A673 (cell line): ENCODE data around the gene SNRNP70. TPM values are rescaled to one million over a fixed set of nuclear protein-coding genes. Genes with fewer than 3 reads are reported as not detected.

Experiments used
- BruUV-seq: library from RNA; stranded (reverse); fragments of 400-500 nt; replicated peaks from 2 replicates; lab custom pipeline; 2021; lab: Mats Ljungman, UMichigan
- CTCF ChIA-PET: fragments of 300-600 bp; sonication (Branson Sonifier 250); formaldehyde crosslinking; loops from one replicate; lab custom pipeline; 2022; ENCODE audit warnings: antibody characterized with exemption; lab: Charles Lee
- POLR2A ChIA-PET: fragments of 300-600 bp; sonication (Branson Sonifier 250); formaldehyde crosslinking; loops from one replicate; lab custom pipeline; 2022; ENCODE audit warnings: antibody characterized with exemption; ENCODE audit not compliant: low non-redundant PET; lab: Charles Lee
- DNase-seq: peaks from one replicate; pipeline ENCODE4 v3.0.0-alpha.2; 2015; ENCODE audit warnings: low spot score
- H3K27ac ChIP-seq: fragments of 200-600 bp; sonication (generic); 2 replicates; pipeline ENCODE4 v1.5.1; 2016; ENCODE audit warnings: mixed run types, low read depth, mild to moderate bottlenecking, mixed read lengths, antibody characterized with exemption, low read length; ENCODE audit not compliant: poor library complexity, severe bottlenecking
- H3K27me3 ChIP-seq: fragments of 200-600 bp; sonication (generic); replicated peaks from 2 replicates; pipeline ENCODE4 v1.6.1; 2017; ENCODE audit warnings: mixed run types, low read depth, mild to moderate bottlenecking, mixed read lengths, antibody characterized with exemption, low read length; ENCODE audit not compliant: insufficient read depth, poor library complexity
- H3K36me3 ChIP-seq: fragments of 200-600 bp; sonication (generic); 2 replicates; pipeline ENCODE4 v1.6.1; 2016; ENCODE audit warnings: mixed run types, mild to moderate bottlenecking, mixed read lengths, antibody characterized with exemption, low read length; ENCODE audit not compliant: insufficient read depth, poor library complexity, severe bottlenecking
- H3K4me1 ChIP-seq: fragments of 200-600 bp; sonication (generic); 2 replicates; pipeline ENCODE4 v1.6.1; 2017; ENCODE audit warnings: mixed run types, mild to moderate bottlenecking, mixed read lengths, antibody characterized with exemption, low read length; ENCODE audit not compliant: insufficient read depth, poor library complexity, severe bottlenecking
- H3K4me3 ChIP-seq: fragments of 200-600 bp; sonication (generic); 2 replicates; pipeline ENCODE4 v1.5.1; 2016; ENCODE audit warnings: low read depth, mixed run types, mild to moderate bottlenecking, mixed read lengths, low read length; ENCODE audit not compliant: poor library complexity, severe bottlenecking
- H3K9me3 ChIP-seq: fragments of 200-600 bp; sonication (generic); 2 replicates; pipeline ENCODE4 v1.6.1; 2016; ENCODE audit warnings: mixed run types, low read depth, mild to moderate bottlenecking, mixed read lengths, antibody characterized with exemption, low read length; ENCODE audit not compliant: poor library complexity, severe bottlenecking
- EZH2 ChIP-seq: fragments of 200-600 bp; sonication (generic); IDR thresholded peaks from 2 replicates; pipeline ENCODE4 v1.6.1; 2017; ENCODE audit warnings: borderline replicate concordance, low read depth, mild to moderate bottlenecking, mixed read lengths, antibody characterized with exemption, low read length; ENCODE audit not compliant: poor library complexity, severe bottlenecking
- intact Hi-C: fragments of 100-400 bp; cut with micrococcal nuclease; formaldehyde crosslinking; loops from one replicate; pipeline ENCODE4 v1.10.0; 2022; ENCODE audit not compliant: unreplicated experiment
- total RNA-seq: library from RNA; stranded (reverse); gene quantifications from 2 replicates; pipeline ENCODE4 v1.2.3, GENCODE V29; 2021
- TF ChIP-seq, protein P1 (sequence below): fragments of 300-800, 200-600 bp; sonication (generic); conservative IDR thresholded peaks from 2 replicates; pipeline ENCODE4 v1.5.1; 2017; ENCODE audit warnings: low read depth, mild to moderate bottlenecking, antibody characterized with exemption, low read length, moderate library complexity, mixed read lengths

Gene SNRNP70
- total RNA-seq, 1 experiment from 2014 or later: 295 TPM

DNA sequence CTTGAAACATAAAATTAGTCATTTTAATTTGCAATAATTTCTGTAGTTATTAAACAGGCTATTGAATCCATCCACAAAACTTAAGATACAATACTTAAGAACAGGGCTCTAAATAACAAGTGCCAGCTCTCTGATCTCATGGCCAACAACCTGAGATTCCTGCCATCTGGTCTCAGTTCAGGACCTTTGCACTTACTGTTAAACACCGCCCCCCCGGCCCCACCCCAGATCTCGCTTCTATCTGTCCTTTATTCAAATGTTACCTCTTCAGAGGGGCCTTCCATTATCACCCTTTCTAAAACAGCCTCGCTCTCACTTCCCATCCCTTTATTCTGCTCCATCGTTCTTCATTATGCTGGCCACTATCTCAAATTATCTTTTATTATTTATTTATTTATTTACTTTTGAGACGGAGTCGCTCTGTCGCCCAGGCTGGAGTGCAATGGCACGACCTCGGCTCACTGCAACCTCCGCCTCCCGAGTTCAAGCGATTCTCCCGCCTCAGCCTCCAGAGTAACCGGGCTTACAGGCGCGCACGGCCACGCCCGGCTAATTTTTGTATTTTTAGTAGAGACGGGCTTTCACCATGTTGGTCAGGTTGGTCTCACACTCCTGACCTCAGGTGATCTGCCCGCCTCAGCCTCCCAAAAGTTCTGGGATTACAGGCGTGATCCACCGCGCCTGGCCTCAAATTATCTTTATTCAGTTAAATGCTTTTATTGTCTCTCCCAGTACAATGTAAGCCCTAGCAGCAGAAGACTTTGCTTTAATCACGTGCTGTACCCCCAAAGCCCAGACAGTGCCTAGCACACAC, 838 bp upstream of the SNRNP70 start:
- Histone ChIP-seq H3K4me3 (peak overlapping the region; percentile 88), H3K4me1 (peaks cover 9% of the 10 kb centered on the region), H3K36me3 (peaks cover 22% of the 10 kb centered on the region), H3K27me3 (no peaks in the 10 kb centered on the region), H3K9me3 (no peaks in the 10 kb centered on the region), H3K27ac (peak overlapping the region; percentile 97)
- POLR2A ChIA-PET: no interaction called here
- intact Hi-C loops: no loop called here
- no peak for DNase-seq
- no peak for TF ChIP-seq EZH2
- TF ChIP-seq, protein P1, sequence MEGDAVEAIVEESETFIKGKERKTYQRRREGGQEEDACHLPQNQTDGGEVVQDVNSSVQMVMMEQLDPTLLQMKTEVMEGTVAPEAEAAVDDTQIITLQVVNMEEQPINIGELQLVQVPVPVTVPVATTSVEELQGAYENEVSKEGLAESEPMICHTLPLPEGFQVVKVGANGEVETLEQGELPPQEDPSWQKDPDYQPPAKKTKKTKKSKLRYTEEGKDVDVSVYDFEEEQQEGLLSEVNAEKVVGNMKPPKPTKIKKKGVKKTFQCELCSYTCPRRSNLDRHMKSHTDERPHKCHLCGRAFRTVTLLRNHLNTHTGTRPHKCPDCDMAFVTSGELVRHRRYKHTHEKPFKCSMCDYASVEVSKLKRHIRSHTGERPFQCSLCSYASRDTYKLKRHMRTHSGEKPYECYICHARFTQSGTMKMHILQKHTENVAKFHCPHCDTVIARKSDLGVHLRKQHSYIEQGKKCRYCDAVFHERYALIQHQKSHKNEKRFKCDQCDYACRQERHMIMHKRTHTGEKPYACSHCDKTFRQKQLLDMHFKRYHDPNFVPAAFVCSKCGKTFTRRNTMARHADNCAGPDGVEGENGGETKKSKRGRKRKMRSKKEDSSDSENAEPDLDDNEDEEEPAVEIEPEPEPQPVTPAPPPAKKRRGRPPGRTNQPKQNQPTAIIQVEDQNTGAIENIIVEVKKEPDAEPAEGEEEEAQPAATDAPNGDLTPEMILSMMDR: no peak
- TSS peak; percentile 81 for BruUV-seq
- CTCF ChIA-PET: no interaction called here

DNA sequence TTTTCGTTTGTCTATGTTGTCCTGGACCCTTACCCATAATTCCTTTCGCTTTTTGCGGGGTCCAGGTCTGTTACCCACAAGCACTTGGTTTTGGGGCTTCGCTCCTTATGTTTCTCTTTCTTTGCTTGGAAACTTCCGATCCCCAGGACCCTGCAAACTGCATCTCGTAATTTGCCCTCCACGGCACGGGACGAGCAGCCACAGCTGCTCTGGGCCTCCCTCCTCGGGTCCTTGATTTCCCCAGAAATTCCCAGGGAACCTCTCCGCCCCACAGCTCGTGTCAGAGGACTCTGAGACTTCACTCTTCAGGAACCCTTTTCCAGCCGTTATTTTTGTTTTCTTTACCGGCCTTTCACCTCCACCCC, 599 bp downstream of the SNRNP70 start:
- H3K27me3 ChIP-seq: no peaks in the 10 kb centered on the region
- no peak for TF ChIP-seq EZH2
- TF ChIP-seq, protein P1: no peak
- intact Hi-C loops: no loop called here
- peaks cover 9% of the 10 kb centered on the region for H3K4me1 ChIP-seq
- BruUV-seq: no TSS peak
- POLR2A ChIA-PET: no interaction called here
- no peaks in the 10 kb centered on the region for H3K9me3 ChIP-seq
- no peak for DNase-seq
- CTCF ChIA-PET: no interaction called here
- H3K36me3 ChIP-seq: peaks cover 36% of the 10 kb centered on the region
- peak overlapping the region; percentile 97 for H3K27ac ChIP-seq
- peak overlapping the region; percentile 88 for H3K4me3 ChIP-seq

DNA sequence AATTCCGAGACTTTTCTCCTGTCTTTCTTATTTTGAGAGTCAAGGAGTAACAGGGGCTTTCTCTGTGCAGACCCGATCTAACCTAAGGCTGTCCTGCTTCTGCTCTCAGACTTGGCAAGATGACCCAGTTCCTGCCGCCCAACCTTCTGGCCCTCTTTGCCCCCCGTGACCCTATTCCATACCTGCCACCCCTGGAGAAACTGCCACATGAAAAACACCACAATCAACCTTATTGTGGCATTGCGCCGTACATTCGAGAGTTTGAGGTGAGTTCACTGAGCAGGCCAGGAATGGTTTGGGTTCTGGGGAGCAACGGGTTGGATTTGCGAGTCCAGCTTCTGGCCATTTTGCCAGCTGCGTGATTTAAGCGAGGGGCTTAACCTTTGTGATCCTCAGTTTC, 1.0 kb downstream of the SNRNP70 start:
- H3K36me3 ChIP-seq: peaks cover 40% of the 10 kb centered on the region
- peak overlapping the region; percentile 97 for H3K27ac ChIP-seq
- DNase-seq: no peak
- H3K9me3 ChIP-seq: no peaks in the 10 kb centered on the region
- ChIA-PET POLR2A (no interaction called here), CTCF (no interaction called here)
- peaks cover 9% of the 10 kb centered on the region for H3K4me1 ChIP-seq
- peak overlapping the region; percentile 88 for H3K4me3 ChIP-seq
- intact Hi-C loops: no loop called here
- no peaks in the 10 kb centered on the region for H3K27me3 ChIP-seq
- TF ChIP-seq, protein P1: no peak
- no peak for TF ChIP-seq EZH2
- BruUV-seq: no TSS peak
